Neuron (in vitro differentiated cells): Measurements from ENCODE around the gene SLC22A17.

Source experiments
- H2AFZ ChIP-seq: one replicate; pipeline ENCODE4 v1.6.1; 2013; ENCODE audit warnings: low read depth, mild to moderate bottlenecking, inconsistent platforms, low read length, moderate library complexity
- H3K27me3 ChIP-seq: one replicate; pipeline ENCODE4 v1.6.1; 2013; ENCODE audit warnings: low read length; ENCODE audit not compliant: insufficient read depth
- H3K36me3 ChIP-seq: one replicate; pipeline ENCODE4 v1.6.1; 2013; ENCODE audit warnings: low read length; ENCODE audit not compliant: insufficient read depth
- H3K4me1 ChIP-seq: one replicate; pipeline ENCODE4 v1.6.1; 2013; ENCODE audit warnings: low read length; ENCODE audit not compliant: insufficient read depth
- H3K4me3 ChIP-seq: 2 replicates; pipeline ENCODE4 v1.5.1; 2013; ENCODE audit warnings: mild to moderate bottlenecking, low read length, moderate library complexity
- H3K9me3 ChIP-seq: one replicate; pipeline ENCODE4 v1.6.1; 2013; ENCODE audit warnings: low read length

The SLC22A17 gene

GRCh38 chr14:23355871-23356435, 3.3 kb upstream of the SLC22A17 start:
- H3K36me3 ChIP-seq = peaks cover 43% of the 10 kb centered on the region
- H3K9me3 ChIP-seq = no peaks in the 10 kb centered on the region
- H2AFZ ChIP-seq = no peak overlapping the region
- H3K27me3 ChIP-seq = no peaks in the 10 kb centered on the region
- peaks cover 7% of the 10 kb centered on the region for H3K4me1 ChIP-seq
- H3K4me3 ChIP-seq = no peak overlapping the region

GRCh38 chr14:23354990-23355389, 2.3 kb upstream of the SLC22A17 start:
- Histone ChIP-seq H2AFZ (no peak overlapping the region), H3K4me3 (no peak overlapping the region), H3K36me3 (peaks cover 34% of the 10 kb centered on the region), H3K4me1 (peaks cover 7% of the 10 kb centered on the region), H3K9me3 (no peaks in the 10 kb centered on the region), H3K27me3 (no peaks in the 10 kb centered on the region)

- Histone ChIP-seq H3K36me3 (peaks cover 21% of the 10 kb centered on the region), H3K4me1 (peaks cover 7% of the 10 kb centered on the region), H3K27me3 (no peaks in the 10 kb centered on the region), H3K4me3 (peak overlapping the region; percentile 63), H3K9me3 (no peaks in the 10 kb centered on the region), H2AFZ (no peak overlapping the region)
Observed at GRCh38 chr14:23353433-23353780, 720 bp upstream of the SLC22A17 start.

GRCh38 chr14:23351681-23352505, 794 bp downstream of the SLC22A17 start:
- peaks cover 6% of the 10 kb centered on the region for H3K36me3 ChIP-seq
- peak overlapping the region; percentile 63 for H3K4me3 ChIP-seq
- H3K4me1 ChIP-seq = peaks cover 7% of the 10 kb centered on the region
- no peaks in the 10 kb centered on the region for H3K9me3 ChIP-seq
- H3K27me3 ChIP-seq = no peaks in the 10 kb centered on the region
- H2AFZ ChIP-seq = peak overlapping the region; percentile 74

- no peaks in the 10 kb centered on the region for H3K27me3 ChIP-seq
- H3K9me3 ChIP-seq = no peaks in the 10 kb centered on the region
- H2AFZ ChIP-seq = no peak overlapping the region
- peaks cover 7% of the 10 kb centered on the region for H3K4me1 ChIP-seq
- H3K4me3 ChIP-seq = no peak overlapping the region
- H3K36me3 ChIP-seq = no peaks in the 10 kb centered on the region
Observed at GRCh38 chr14:23349156-23349845, 3.4 kb downstream of the SLC22A17 start.

- no peak overlapping the region for H3K4me3 ChIP-seq
- no peaks in the 10 kb centered on the region for H3K36me3 ChIP-seq
- H3K9me3 ChIP-seq = peaks cover 2% of the 10 kb centered on the region
- H3K4me1 ChIP-seq = peaks cover 7% of the 10 kb centered on the region
- no peaks in the 10 kb centered on the region for H3K27me3 ChIP-seq
- no peak overlapping the region for H2AFZ ChIP-seq
Observed at GRCh38 chr14:23348297-23348655, 4.4 kb downstream of the SLC22A17 start.

GRCh38 chr14:23347406-23348296, 5.0 kb downstream of the SLC22A17 start:
- Histone ChIP-seq H3K36me3 (no peaks in the 10 kb centered on the region), H2AFZ (no peak overlapping the region), H3K4me3 (no peak overlapping the region), H3K4me1 (peaks cover 7% of the 10 kb centered on the region), H3K27me3 (no peaks in the 10 kb centered on the region), H3K9me3 (peaks cover 2% of the 10 kb centered on the region)

GRCh38 chr14:23346693-23347405, 5.8 kb downstream of the SLC22A17 start:
- H3K36me3 ChIP-seq = no peaks in the 10 kb centered on the region
- no peak overlapping the region for H3K4me3 ChIP-seq
- H3K27me3 ChIP-seq = no peaks in the 10 kb centered on the region
- H3K9me3 ChIP-seq = peaks cover 6% of the 10 kb centered on the region
- no peak overlapping the region for H2AFZ ChIP-seq
- H3K4me1 ChIP-seq = peaks cover 3% of the 10 kb centered on the region

- Histone ChIP-seq H3K36me3 (no peaks in the 10 kb centered on the region), H3K4me1 (no peaks in the 10 kb centered on the region)
Observed at GRCh38 chr14:23345987-23346692, 6.5 kb downstream of the SLC22A17 start.

GRCh38 chr14:23344481-23344880, 8.2 kb downstream of the SLC22A17 start:
- Histone ChIP-seq H3K4me1 (no peaks in the 10 kb centered on the region), H3K36me3 (no peaks in the 10 kb centered on the region), H2AFZ (no peak overlapping the region), H3K27me3 (no peaks in the 10 kb centered on the region), H3K9me3 (peaks cover 7% of the 10 kb centered on the region), H3K4me3 (no peak overlapping the region)

More at GRCh38 chr14:23345987-23346692, 6.5 kb downstream of the SLC22A17 start:
- Histone ChIP-seq H3K4me3 (no peak overlapping the region), H3K9me3 (peaks cover 7% of the 10 kb centered on the region), H2AFZ (no peak overlapping the region), H3K27me3 (no peaks in the 10 kb centered on the region)

- Histone ChIP-seq H3K4me1 (no peaks in the 10 kb centered on the region), H2AFZ (no peak overlapping the region), H3K36me3 (no peaks in the 10 kb centered on the region), H3K9me3 (peaks cover 7% of the 10 kb centered on the region), H3K4me3 (no peak overlapping the region), H3K27me3 (no peaks in the 10 kb centered on the region)
Observed at GRCh38 chr14:23339506-23340268, 13.0 kb downstream of the SLC22A17 start.
